Measurements from ENCODE around the gene SLC1A3.

Gene SLC1A3

DNA sequence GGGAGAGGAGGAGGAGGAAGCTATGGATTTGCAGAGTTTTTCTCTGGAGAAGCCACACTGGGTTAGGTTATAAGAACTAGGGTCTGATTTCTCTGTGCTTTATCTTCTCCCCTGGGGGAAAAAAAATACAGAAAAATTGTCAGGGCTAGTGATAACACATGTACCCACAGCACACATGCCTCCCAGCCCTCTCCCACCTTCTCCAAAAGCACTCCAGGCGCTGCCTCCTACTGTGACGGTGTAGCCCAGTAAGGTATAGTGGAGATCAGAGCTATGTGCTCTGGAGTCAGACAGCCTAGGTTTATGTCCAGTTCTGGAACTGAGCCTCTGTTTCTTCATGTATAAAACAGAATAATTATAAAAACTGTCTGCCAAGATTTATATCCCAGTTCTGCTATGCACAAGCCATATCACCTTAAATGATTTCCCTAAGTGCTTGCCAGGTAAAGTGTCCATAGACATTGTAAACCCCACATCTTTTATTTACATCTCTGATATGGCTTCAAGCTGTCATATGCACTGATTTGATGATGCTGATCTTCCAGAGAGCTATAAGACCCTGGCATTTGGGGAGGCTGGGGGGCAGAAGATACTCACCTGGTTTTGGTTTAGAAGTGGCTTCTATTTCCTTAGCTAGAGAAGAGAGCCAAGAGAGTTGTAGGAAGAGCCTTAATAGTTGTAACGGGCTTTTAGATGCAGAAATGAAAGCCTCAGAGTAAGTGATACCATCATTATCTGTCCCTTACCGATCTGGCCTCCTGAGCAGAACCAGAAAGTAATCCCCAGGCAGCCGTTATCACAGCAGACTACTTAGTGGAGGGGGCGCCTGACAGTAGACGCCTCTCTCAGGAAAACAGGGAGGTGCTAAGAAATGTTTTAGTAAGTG, 7.6 kb downstream of the SLC1A3 start:
- TF ChIP-seq, protein P1, sequence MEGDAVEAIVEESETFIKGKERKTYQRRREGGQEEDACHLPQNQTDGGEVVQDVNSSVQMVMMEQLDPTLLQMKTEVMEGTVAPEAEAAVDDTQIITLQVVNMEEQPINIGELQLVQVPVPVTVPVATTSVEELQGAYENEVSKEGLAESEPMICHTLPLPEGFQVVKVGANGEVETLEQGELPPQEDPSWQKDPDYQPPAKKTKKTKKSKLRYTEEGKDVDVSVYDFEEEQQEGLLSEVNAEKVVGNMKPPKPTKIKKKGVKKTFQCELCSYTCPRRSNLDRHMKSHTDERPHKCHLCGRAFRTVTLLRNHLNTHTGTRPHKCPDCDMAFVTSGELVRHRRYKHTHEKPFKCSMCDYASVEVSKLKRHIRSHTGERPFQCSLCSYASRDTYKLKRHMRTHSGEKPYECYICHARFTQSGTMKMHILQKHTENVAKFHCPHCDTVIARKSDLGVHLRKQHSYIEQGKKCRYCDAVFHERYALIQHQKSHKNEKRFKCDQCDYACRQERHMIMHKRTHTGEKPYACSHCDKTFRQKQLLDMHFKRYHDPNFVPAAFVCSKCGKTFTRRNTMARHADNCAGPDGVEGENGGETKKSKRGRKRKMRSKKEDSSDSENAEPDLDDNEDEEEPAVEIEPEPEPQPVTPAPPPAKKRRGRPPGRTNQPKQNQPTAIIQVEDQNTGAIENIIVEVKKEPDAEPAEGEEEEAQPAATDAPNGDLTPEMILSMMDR (IDR thresholded peaks at IDR 0.05): no peak

DNA sequence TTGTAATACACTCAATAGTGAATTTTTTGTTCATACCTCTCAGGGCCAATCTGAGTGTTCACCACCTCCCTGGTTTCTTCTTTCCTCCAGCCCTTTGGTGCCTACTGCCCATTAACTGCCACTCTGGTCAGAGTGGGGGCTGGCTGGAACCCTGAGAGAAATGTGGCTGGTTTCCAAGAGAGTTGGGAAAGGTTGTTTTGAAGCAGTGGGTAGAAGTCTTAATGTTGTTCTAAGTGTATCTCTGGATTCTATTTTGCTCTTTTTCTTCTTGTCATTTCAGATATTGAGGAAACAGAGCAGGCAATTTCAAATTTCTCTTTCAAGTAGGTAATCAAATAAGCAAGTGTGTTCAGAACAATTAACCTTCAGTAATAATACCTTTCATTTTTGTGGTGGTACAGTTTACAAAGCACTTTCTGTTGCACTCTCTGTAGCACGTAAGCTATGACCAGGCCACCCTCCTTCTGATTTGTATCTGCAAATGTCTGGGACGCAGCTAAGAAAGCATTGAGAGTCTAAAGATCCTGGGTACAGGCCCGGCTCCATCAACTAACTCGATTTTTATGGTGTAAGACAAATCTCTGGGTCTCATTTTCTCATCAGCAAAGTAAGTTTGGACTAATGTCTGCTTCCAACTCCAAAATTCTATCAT, 8.4 kb downstream of the SLC1A3 start:
- TF ChIP-seq, protein P1 (IDR thresholded peaks at IDR 0.05): no peak

DNA sequence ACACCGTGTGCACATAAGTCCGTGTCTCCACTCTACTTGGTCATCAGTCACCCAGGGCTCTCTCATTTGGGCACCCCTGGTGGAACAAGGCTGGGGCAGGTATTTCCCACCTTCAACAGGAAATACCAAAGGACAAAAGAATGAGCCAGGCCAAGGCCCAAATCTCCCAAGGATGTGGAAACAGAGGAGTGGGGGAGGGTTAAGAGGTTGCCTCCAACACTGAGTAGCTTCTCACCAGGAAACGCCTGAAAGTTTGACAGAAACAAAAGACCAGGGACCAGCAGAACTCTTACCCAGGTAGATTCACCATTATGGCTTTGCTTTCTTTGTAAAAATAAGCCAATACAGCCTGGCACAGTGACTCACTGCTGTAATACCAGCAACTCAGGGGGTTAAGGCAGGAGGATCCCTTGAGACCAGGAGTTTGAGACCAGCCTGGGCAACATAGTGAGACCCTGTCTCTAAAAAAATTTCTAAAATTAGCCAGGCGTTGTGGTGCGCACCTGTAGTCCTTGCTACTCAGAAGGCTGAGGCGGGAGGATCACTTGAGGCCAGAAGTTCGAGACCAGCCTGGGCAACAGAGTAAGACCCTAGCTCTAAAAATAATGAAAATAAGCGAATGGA, 12.7 kb downstream of the SLC1A3 start:
- TF ChIP-seq, protein P1 (IDR thresholded peaks at IDR 0.05): no peak

DNA sequence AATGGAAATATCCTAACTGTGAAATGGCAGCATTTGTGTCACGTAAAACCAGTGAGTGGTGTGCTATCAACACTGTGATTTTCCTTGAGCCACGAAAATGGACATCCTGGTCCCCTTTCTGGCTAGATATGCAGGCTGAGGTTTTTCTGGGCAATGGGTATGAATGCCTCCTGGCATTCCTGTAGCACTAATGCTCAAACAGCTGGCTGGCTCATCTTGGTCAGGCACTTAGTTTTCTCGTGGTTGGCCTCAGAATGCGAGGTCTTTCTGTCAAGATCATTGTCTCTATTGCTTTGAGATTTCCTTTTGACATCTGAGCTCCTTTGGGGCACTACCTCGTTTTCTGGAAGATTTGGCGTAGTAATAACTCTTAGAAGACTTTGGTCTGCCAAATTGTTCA, 15.6 kb downstream of the SLC1A3 start:
- TF ChIP-seq, protein P1 (IDR thresholded peaks at IDR 0.05): no peak

DNA sequence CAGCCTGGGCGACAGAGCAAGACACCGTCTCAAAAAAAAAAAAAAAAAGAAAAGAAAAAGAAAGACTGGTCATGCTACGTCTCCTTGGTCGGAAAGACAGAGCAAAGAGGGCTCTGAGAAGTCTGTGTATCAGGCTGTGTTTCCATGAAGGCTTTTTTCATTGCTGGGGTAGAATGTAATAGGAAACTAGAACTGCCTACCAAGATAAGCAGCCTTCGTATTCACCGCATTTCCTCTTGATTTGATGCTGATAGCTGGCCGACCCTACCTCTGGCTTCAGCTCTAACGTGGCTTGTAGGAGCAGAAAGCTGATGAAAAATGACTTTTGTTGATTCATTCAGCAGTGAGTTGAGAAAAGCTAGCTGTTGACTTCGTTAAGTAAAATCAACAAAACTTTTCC, 17.4 kb downstream of the SLC1A3 start:
- TF ChIP-seq, protein P1 (IDR thresholded peaks at IDR 0.05): no peak

DNA sequence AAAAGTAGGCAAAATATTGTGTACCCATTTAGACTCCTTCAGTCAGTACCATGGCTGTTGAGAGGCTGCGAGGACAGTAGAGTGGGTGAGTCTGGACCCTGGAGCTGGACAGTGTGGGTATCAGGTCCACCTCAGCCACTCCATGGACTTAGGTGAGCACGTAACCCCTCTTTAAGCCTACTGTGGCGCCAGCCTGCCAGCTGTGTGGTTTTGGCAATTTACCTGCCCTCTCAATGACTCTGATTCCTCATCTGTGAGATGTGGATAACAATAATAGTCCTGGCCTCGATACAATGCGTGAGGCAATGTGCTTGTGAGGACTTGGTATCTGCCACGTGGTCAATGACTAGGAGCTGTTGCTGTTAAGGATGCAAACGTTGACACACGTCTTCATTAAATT, 17.9 kb downstream of the SLC1A3 start:
- TF ChIP-seq, protein P1 (IDR thresholded peaks at IDR 0.05): no peak

DNA sequence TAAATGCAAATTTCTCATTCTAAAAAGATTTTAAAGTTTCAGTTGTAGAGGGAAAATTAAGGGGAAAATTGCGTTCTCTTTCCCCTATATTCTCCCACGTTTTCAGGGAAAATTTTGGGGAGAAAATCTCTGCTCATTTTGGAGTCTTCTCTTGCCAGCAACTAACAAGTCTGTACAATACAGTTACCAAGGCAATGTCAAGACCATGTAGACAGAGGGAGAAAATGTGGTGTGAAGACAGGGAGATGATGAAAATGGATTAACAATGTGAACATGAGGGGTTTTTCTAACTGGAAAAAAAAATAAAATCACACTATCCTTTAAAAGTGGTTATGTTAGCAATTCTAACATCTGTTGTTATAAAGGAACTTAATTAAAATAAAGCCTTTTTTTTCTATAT, 22.3 kb downstream of the SLC1A3 start:
- TF ChIP-seq, protein P1 (IDR thresholded peaks at IDR 0.05): no peak

All from LNCAP (cell line).